22Rv1 (cell line): ENCODE data around the gene SEMA3E.

Source experiments
- ZFX ChIP-seq: fragments of 450-650 bp; IDR thresholded peaks from 2 replicates; pipeline ENCODE4 v1.6.1; 2017; ENCODE audit warnings: antibody characterized with exemption, borderline replicate concordance
- TF ChIP-seq, protein P1 (sequence below): fragments of 450-650 bp; IDR thresholded peaks from 2 replicates; pipeline ENCODE4 v1.5.1; 2017; ENCODE audit warnings: mild to moderate bottlenecking

DNA sequence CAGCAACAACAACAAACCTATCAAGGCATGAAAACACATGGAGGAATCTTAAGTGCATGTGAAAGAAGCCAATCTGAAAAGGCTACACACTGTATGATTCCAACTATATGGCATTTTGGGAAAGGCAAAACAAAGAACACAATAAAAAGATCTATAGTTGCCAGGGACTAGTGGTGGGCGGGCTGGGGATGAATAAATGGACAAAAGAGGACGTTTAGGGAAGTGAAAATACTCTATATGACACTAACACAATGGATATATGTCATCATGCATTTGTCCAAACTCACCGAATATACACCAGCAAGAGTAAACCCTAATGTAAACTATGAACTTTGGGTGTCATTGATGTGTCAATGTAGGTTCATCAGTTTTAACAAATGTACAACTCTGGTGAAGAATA, 89.1 kb downstream of the SEMA3E start:
- TF ChIP-seq, protein P1, sequence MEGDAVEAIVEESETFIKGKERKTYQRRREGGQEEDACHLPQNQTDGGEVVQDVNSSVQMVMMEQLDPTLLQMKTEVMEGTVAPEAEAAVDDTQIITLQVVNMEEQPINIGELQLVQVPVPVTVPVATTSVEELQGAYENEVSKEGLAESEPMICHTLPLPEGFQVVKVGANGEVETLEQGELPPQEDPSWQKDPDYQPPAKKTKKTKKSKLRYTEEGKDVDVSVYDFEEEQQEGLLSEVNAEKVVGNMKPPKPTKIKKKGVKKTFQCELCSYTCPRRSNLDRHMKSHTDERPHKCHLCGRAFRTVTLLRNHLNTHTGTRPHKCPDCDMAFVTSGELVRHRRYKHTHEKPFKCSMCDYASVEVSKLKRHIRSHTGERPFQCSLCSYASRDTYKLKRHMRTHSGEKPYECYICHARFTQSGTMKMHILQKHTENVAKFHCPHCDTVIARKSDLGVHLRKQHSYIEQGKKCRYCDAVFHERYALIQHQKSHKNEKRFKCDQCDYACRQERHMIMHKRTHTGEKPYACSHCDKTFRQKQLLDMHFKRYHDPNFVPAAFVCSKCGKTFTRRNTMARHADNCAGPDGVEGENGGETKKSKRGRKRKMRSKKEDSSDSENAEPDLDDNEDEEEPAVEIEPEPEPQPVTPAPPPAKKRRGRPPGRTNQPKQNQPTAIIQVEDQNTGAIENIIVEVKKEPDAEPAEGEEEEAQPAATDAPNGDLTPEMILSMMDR: no peak
- no peak for TF ChIP-seq ZFX
